Measurements from ENCODE around the gene ATP13A3. TPM values are rescaled to one million over a fixed set of nuclear protein-coding genes. Genes with fewer than 3 reads are reported as not detected.

ATP13A3 gene
- total and polyA plus RNA-seq, 9 of the 15 experiments (the other 6 are each of a cell fraction or from before 2014, with no cell fraction given), result 16.6 to 135 (median 86.6) TPM

DNA sequence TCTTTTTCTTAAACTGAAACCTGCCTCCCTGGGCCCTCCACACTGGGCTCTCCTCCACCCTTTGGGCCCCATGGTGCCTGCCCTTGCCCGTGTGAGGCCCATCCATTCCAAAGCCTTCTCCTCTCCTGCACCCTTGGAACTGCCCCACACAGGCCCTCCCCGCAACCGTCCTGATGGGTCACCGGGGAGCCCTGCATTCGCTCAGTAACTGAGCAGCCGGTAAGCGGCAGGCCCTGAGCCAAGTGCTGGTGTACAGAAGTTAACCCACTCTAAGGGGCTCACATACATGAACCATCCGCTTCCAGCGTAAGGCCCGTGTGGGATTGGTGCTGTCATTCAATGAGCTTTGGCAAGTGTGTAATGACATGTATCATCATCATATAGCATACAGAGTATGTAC, 111.9 kb downstream of the ATP13A3 start:
- POLR2A ChIA-PET, result no interaction called here
- H3K9ac ChIP-seq (ENCODE audit: insufficient read depth in 1 of 2, low read depth in 2 of 2, low read length in 2 of 2), result no peak overlapping the region
- BruUV-seq (replicated peaks), result no TSS peak

DNA sequence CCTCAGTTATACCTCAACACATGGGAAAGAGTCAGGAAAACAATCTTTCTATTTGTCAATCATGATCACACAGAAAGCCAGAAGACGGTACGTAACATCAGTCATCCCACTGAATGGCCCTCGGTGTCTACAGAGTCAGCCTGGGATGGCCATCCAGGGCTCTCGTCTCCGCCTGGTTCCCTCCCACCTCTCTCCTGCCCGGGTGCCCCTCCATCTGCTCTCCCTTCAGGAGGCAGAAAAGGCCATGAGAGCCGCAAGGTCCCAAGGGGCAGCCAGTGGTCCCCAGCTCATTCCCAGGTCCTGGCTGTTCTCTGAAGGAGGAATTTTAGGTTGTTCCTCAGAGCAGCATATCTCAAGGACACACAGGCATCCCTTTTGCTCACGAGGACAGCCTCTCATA, 112.9 kb downstream of the ATP13A3 start:
- FAIRE-seq (no peak), DNase-seq (ENCODE audit: extremely low read depth in 1 of 4, low spot score in 3 of 4) (no peak), ATAC-seq (no peak)
- ChIA-PET POLR2A (interaction anchor here (0.6 kb wide), 1 partner anchor 13 kb away, joined by 3 read pairs; no protein-coding TSS in a partner anchor), CTCF (ENCODE audit: low intra/inter-chr PET ratio) (no interaction called here)
- no peaks in the 10 kb centered on the region for H3K9me3 ChIP-seq (replicated peaks; ENCODE audit: control insufficient read depth, insufficient read depth, low read depth, low read length)
- H3K27me3 ChIP-seq (ENCODE audit: control insufficient read depth in 2 of 2, insufficient read depth in 2 of 2, low read length in 2 of 2), result peaks cover 53 to 81% of the 10 kb centered on the region in 2 experiments
- no peak overlapping the region for H3K9ac ChIP-seq (ENCODE audit: insufficient read depth in 1 of 2, low read depth in 2 of 2, low read length in 2 of 2)
- WGBS (ENCODE audit: insufficient coverage, low coverage, missing lambda C conversion rate), result 4% methylated on average over 8 of the region's 8 CpGs
- H2AFZ ChIP-seq (ENCODE audit: low read depth, low read length), result no peak overlapping the region
- intact Hi-C loops (cut with micrococcal nuclease), result no loop called here
- no peaks in the 10 kb centered on the region for H3K36me3 ChIP-seq (ENCODE audit: control insufficient read depth, insufficient read depth, low read length)
- H4K20me1 ChIP-seq (replicated peaks; ENCODE audit: control insufficient read depth, insufficient read depth, low read length), result peaks cover 8% of the 10 kb centered on the region; the same call in 1 of the 2 replicates
- in situ Hi-C loops (cut with MboI), result no loop called here
- H3K4me1 ChIP-seq (replicated peaks in 1 of 2; ENCODE audit: control insufficient read depth in 2 of 2, insufficient read depth in 2 of 2, low read length in 2 of 2), result peaks cover 0 to 3% of the 10 kb centered on the region in 2 experiments; a peak in 1 of 5 replicates
- no TSS peak for BruUV-seq (replicated peaks)
- no peaks in the 10 kb centered on the region for H3K79me2 ChIP-seq (ENCODE audit: control insufficient read depth, insufficient read depth, low read length)
- H3K4me2 ChIP-seq (ENCODE audit: insufficient read depth, low read length), result no peak overlapping the region
- no peak overlapping the region for H3K4me3 ChIP-seq
- no peak overlapping the region for H3K27ac ChIP-seq (ENCODE audit: extremely low read depth, low read depth, low read length)
- H3K9me1 ChIP-seq (ENCODE audit: control insufficient read depth, insufficient read depth, low read length), result no peaks in the 10 kb centered on the region
- no peak for TF ChIP-seq TEAD2 (tag; IDR thresholded peaks at IDR 0.05)
- TF ChIP-seq FOXP1 (CRISPR knock-in tag; IDR thresholded peaks at IDR 0.05), result no peak
- TF ChIP-seq, protein P1, sequence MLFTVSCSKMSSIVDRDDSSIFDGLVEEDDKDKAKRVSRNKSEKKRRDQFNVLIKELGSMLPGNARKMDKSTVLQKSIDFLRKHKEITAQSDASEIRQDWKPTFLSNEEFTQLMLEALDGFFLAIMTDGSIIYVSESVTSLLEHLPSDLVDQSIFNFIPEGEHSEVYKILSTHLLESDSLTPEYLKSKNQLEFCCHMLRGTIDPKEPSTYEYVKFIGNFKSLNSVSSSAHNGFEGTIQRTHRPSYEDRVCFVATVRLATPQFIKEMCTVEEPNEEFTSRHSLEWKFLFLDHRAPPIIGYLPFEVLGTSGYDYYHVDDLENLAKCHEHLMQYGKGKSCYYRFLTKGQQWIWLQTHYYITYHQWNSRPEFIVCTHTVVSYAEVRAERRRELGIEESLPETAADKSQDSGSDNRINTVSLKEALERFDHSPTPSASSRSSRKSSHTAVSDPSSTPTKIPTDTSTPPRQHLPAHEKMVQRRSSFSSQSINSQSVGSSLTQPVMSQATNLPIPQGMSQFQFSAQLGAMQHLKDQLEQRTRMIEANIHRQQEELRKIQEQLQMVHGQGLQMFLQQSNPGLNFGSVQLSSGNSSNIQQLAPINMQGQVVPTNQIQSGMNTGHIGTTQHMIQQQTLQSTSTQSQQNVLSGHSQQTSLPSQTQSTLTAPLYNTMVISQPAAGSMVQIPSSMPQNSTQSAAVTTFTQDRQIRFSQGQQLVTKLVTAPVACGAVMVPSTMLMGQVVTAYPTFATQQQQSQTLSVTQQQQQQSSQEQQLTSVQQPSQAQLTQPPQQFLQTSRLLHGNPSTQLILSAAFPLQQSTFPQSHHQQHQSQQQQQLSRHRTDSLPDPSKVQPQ (CRISPR knock-in tag; IDR thresholded peaks at IDR 0.05; ENCODE audit: borderline replicate concordance), result no peak
- TF ChIP-seq SREBF1 (IDR thresholded peaks at IDR 0.05; ENCODE audit: borderline replicate concordance, low read depth, low read length), result no peak
- no peak for TF ChIP-seq FOXK1 (CRISPR knock-in tag; IDR thresholded peaks at IDR 0.05; ENCODE audit: borderline replicate concordance)
- TF ChIP-seq, protein P2, sequence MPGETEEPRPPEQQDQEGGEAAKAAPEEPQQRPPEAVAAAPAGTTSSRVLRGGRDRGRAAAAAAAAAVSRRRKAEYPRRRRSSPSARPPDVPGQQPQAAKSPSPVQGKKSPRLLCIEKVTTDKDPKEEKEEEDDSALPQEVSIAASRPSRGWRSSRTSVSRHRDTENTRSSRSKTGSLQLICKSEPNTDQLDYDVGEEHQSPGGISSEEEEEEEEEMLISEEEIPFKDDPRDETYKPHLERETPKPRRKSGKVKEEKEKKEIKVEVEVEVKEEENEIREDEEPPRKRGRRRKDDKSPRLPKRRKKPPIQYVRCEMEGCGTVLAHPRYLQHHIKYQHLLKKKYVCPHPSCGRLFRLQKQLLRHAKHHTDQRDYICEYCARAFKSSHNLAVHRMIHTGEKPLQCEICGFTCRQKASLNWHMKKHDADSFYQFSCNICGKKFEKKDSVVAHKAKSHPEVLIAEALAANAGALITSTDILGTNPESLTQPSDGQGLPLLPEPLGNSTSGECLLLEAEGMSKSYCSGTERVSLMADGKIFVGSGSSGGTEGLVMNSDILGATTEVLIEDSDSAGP (CRISPR knock-in tag; IDR thresholded peaks at IDR 0.05), result no peak
- TF ChIP-seq BCOR (IDR thresholded peaks at IDR 0.05), result no peak

More for the DNA sequence above, 111.9 kb downstream of the ATP13A3 start:
- Histone ChIP-seq H3K27me3 (ENCODE audit: control insufficient read depth in 2 of 2, insufficient read depth in 2 of 2, low read length in 2 of 2) (peaks cover 53 to 81% of the 10 kb centered on the region in 2 experiments), H3K9me1 (ENCODE audit: control insufficient read depth, insufficient read depth, low read length) (no peaks in the 10 kb centered on the region), H3K27ac (ENCODE audit: extremely low read depth, low read depth, low read length) (no peak overlapping the region), H4K20me1 (replicated peaks; ENCODE audit: control insufficient read depth, insufficient read depth, low read length) (peaks cover 3% of the 10 kb centered on the region; the same call in 1 of the 2 replicates), H3K79me2 (ENCODE audit: control insufficient read depth, insufficient read depth, low read length) (no peaks in the 10 kb centered on the region), H3K36me3 (ENCODE audit: control insufficient read depth, insufficient read depth, low read length) (no peaks in the 10 kb centered on the region), H3K4me1 (replicated peaks in 1 of 2; ENCODE audit: control insufficient read depth in 2 of 2, insufficient read depth in 2 of 2, low read length in 2 of 2) (no peaks in the 10 kb centered on the region), H3K9me3 (replicated peaks; ENCODE audit: control insufficient read depth, insufficient read depth, low read depth, low read length) (no peaks in the 10 kb centered on the region), H3K4me2 (ENCODE audit: insufficient read depth, low read length) (no peak overlapping the region), H2AFZ (ENCODE audit: low read depth, low read length) (no peak overlapping the region), H3K4me3 (no peak overlapping the region)
- FAIRE-seq (no peak), DNase-seq (ENCODE audit: extremely low read depth in 1 of 4, low spot score in 3 of 4) (no peak), ATAC-seq (no peak)
- no peak for TF ChIP-seq SMARCA5 (IDR thresholded peaks at IDR 0.05)
- no peak for TF ChIP-seq ELF1 (tag; IDR thresholded peaks at IDR 0.05)
- TF ChIP-seq EWSR1 (IDR thresholded peaks at IDR 0.05; ENCODE audit: borderline replicate concordance, low read depth, partially characterized antibody), result no peak
- WGBS (ENCODE audit: insufficient coverage, low coverage, missing lambda C conversion rate), result 45% methylated on average over 10 of the region's 10 CpGs
- in situ Hi-C loops (cut with MboI), result no loop called here
- CTCF ChIA-PET (ENCODE audit: low intra/inter-chr PET ratio), result no interaction called here
- intact Hi-C loops (cut with micrococcal nuclease), result no loop called here
